Hematopoietic multipotent progenitor cell (in vitro differentiated cells): ENCODE measurements around the gene HIGD1C. TPM values are rescaled to one million over a fixed set of nuclear protein-coding genes. Genes with fewer than 3 reads are reported as not detected.
A peak's percentile ranks its signal among the peaks of the same experiment; 100 is the strongest.
"Not testable (repeated sequence)": the region's sequence is repeated elsewhere in the genome, so short reads cannot be mapped to it uniquely, and the experiment has no call there.

Experiments used
- DNase-seq, 3 donors: peaks; one replicate each; pipeline ENCODE4 v3.0.0-alpha.2; 2011 to 2015; ENCODE audit warnings: low read depth in 2 of 3, low spot score in 2 of 3
- total RNA-seq: library from RNA; depleted of rRNA; stranded (reverse); fragments of >200 nt; gene quantifications from one replicate; pipeline ENCODE4 v1.2.3, GENCODE V29; 2012

The HIGD1C gene
- total RNA-seq, result not detected

- DNase-seq, result no peak
Observed at GRCh38 chr12:50952510-50952909, at the start of gene HIGD1C. TSS of gene HIGD1C (plus strand) at chr12:50952544. CDS start at chr12:50953999, 1,455 bp downstream.

GRCh38 chr12:50908479-50908878 lies 43.9 kb upstream of the HIGD1C start:
- DNase-seq, result not testable (repeated sequence)

GRCh38 chr12:50912361-50912760 lies 40.0 kb upstream of the HIGD1C start:
- not testable (repeated sequence) for DNase-seq

GRCh38 chr12:50913224-50913623 lies 39.1 kb upstream of the HIGD1C start:
- no peak for DNase-seq

GRCh38 chr12:50914872-50915484 lies 37.4 kb upstream of the HIGD1C start:
- DNase-seq, result no peak

- no peak for DNase-seq
Observed at GRCh38 chr12:50916292-50916691, 36.1 kb upstream of the HIGD1C start.

- no peak for DNase-seq
Observed at GRCh38 chr12:50918584-50919316, 33.6 kb upstream of the HIGD1C start.

GRCh38 chr12:50922820-50923219 lies 29.5 kb upstream of the HIGD1C start:
- DNase-seq, result no peak

- no peak for DNase-seq
Observed at GRCh38 chr12:50923361-50924130, 28.8 kb upstream of the HIGD1C start.

GRCh38 chr12:50924131-50924438 lies 28.3 kb upstream of the HIGD1C start:
- DNase-seq, result no peak

- DNase-seq, result peak in 2 of 3 donors; percentile 91 to 97
Observed at GRCh38 chr12:50924439-50925341, 27.7 kb upstream of the HIGD1C start.

- DNase-seq, result peak in 2 of 3 donors; percentile 22 to 43
Observed at GRCh38 chr12:50925342-50925651, 27.0 kb upstream of the HIGD1C start.

- no peak for DNase-seq
Observed at GRCh38 chr12:50925920-50926319, 26.4 kb upstream of the HIGD1C start.

- DNase-seq, result no peak
Observed at GRCh38 chr12:50926415-50926814, 25.9 kb upstream of the HIGD1C start.

GRCh38 chr12:50926932-50927331 lies 25.4 kb upstream of the HIGD1C start:
- not testable (repeated sequence) for DNase-seq

- no peak for DNase-seq
Observed at GRCh38 chr12:50927356-50927755, 25.0 kb upstream of the HIGD1C start.

GRCh38 chr12:50927766-50928224 lies 24.5 kb upstream of the HIGD1C start:
- DNase-seq, result no peak

- no peak for DNase-seq
Observed at GRCh38 chr12:50928392-50928791, 24.0 kb upstream of the HIGD1C start.

GRCh38 chr12:50929831-50930230 lies 22.5 kb upstream of the HIGD1C start:
- no peak for DNase-seq

- not testable (repeated sequence) for DNase-seq
Observed at GRCh38 chr12:50930477-50930876, 21.9 kb upstream of the HIGD1C start.

- no peak for DNase-seq
Observed at GRCh38 chr12:50932787-50933280, 19.5 kb upstream of the HIGD1C start.
